Measurements from ENCODE around the gene FNIP1.
"Not testable (repeated sequence)": the region's sequence is repeated elsewhere in the genome, so short reads cannot be mapped to it uniquely, and the experiment has no call there.

FNIP1 gene

DNA sequence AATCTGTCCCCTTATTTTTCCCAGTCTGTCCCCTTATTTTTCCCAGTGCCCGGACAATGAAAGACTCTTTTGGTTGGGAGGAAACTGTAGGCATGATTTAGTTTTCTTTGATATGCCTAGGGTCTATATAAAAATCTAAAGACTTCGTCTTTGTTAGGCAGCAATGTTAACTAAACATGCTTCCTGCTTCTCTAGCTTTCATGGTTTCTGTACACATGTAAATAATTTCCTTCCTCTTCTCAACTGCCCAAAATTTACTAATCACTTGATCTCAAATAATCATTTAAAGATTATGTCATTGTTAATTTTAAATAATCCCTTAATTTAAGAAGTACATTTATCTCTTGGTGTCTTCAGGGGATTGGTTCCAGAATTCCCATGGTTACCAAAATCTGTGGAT, 114.0 kb downstream of the FNIP1 start:
- DNase-seq, result peak; percentile 3

DNA sequence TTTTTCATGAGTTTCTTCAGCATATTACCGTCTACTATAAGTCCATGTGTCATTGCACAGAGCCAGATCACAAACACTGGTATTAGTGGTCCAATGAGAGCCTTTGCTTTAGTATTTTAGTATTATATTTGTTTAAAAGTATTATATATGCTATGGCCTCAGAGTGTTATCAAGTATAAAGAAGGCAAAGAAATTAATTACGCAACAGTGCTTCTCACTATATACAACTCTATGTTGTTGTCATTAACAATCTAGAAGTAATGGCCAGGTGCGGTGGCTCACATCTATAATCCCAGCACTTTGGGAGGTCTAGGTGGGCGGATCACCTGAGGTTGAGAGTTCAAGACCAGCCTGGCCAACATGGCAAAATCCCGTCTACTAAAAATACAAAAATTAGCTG, 114.6 kb downstream of the FNIP1 start:
- no peak for DNase-seq

GRCh38 chr5:131679911-131680310, 116.9 kb downstream of the FNIP1 start:
- peak; percentile 59 for DNase-seq

- not testable (repeated sequence) for DNase-seq
Observed at GRCh38 chr5:131678273-131678672, 118.5 kb downstream of the FNIP1 start.

DNA sequence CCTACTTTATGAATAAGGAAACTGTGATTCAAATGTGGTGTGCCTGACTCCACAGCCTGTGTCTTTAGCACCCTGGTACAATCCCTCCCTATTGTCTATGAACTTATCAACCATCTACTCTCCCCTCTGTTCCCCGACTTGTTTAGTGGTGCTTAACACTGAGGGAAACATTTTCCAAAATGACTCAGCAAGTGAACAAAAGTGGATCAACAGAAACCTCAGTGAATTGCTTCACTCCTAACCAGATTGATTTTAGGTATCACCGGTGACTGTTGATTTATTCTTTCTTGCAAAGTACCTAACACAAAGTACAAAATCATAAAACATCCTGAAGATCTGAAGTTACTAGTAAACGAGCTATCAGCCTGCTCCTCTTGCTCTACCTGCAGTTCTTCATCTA, 119.7 kb downstream of the FNIP1 start:
- DNase-seq, result no peak

GRCh38 chr5:131672776-131673175, 124.0 kb downstream of the FNIP1 start:
- no peak for DNase-seq

DNA sequence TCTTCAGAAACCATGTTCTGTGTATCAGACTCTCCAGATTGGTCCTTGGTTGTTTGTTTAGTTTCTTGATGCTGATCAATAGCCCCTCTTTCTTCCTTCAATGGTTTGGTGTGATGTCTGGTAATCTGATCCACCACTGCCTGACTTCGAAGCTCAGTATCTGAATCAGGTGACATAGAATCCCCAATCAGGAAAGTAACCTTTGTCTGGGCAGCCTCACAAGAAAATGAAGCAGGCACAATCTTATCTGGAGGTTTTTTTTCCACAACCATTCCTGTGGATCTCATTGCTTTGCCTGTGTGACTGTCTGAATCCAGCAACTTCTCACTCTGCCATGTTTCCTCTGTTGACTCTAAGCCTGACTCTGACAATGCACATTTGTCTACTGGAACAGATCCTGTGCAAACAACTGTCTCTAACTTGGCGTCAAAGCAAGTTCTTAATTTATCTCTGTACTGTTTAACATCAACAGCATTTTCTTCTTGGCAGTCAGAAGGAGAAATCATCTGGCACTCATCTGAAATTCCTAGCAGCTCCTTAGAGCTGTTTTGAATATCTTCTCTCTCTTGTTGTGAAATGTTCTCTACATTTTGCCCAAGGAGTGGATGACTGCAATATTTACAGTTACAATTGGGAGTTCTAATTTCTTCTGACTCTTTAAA, 124.7 kb downstream of the FNIP1 start:
- DNase-seq, result no peak

DNA sequence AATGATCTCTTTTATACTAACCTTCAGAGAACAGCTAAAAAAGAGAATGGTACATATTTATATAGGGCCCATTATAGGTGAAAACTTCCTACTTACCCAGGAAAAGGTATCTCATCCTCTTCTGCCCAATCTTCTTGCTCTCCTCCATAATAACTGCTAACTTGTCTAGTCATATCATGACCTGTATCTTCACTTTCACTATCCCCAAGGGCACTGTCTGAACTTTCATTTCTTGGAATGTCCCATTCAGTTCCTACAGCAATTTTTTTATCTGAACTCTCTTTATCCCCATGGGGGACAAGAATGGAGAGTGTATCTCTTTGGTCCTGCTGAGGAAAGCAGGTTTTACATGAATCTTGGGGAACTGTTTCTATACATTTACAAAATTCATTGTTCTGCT, 125.4 kb downstream of the FNIP1 start:
- DNase-seq, result peak; percentile 30

DNA sequence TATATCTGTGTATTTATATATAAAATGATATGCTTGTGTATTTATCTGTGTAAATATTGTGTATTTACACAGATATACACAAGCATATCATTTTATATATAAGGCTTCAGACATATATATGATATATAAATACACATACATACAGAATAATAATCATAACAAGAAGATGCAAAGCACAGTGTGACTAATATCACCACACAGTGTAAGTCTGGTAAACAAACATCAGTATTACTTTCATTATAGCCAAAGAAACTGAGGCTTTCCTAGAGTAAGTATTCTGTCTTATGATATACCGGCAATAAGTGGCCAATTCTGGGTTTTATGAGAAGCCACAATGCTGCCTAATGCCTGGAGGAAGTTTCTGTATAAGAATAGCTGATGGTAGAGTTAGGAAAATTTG, 131.9 kb downstream of the FNIP1 start:
- DNase-seq, result no peak

GRCh38 chr5:131661933-131662332, 134.9 kb downstream of the FNIP1 start:
- DNase-seq, result no peak

DNA sequence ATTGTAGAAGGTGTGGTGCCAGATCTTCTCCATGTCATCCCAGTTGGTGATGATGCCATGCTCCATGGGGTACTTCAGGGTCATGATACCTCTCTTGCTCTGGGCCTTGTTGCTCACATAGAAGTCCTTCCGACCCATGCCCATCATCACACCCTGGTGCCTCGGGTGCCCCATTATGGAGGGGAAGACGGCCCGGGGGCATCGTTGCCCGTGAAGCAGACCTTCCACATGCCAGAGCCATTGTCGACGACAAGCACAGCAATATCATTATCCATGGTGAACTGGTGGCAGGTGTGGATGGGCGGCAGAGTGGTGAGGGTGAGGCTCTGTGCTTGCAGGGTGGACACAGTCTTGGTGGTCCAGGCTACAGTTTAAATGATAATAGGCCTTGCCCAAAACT, 137.0 kb downstream of the FNIP1 start:
- no peak for DNase-seq

- DNase-seq, result no peak
Observed at GRCh38 chr5:131659290-131659689, 137.5 kb downstream of the FNIP1 start.

DNA sequence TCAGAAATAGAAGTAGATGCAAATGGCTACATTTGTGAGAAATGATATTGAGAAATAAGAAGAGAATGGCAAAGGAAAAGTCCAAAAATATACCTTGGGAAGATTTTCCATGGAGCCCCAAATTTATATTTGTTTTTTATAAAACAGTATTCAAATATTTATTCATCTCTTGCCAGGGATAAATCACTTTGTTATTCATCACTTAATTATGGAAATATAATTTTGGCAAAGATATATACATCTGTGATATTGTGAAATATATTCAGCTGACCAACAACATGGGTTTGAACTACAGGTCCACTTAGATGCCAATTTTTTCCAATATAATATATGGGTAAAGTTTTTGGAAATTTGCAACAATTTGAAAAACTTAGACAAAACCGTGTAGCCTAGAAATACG, 142.0 kb downstream of the FNIP1 start:
- DNase-seq, result no peak

DNA sequence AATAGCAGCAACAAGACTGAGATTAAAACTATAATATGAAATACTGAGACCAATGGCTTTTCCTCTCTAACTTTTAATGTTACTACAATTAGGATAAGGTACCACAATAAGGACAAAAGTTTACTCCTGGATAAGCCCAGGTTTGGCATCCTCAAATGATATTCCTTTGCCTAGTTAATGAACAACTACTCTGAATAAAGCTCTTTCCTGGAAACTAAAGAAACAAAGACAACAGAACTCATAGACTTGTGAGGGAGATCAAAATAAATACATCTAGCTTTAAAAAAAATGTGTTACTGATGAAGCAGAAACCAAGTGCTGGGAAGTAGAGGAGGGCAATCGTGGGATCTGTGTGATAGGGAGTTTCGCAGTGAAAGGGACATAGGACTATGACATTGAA, 142.5 kb downstream of the FNIP1 start:
- DNase-seq, result no peak

- DNase-seq, result no peak
Observed at GRCh38 chr5:131649161-131649560, 147.7 kb downstream of the FNIP1 start.

GRCh38 chr5:131647048-131647769, 149.6 kb downstream of the FNIP1 start:
- peak; percentile 15 for DNase-seq

- peak; percentile 20 for DNase-seq
Observed at GRCh38 chr5:131644822-131645221, 152.0 kb downstream of the FNIP1 start.

GRCh38 chr5:131644370-131644769, 152.4 kb downstream of the FNIP1 start:
- no peak for DNase-seq

DNA sequence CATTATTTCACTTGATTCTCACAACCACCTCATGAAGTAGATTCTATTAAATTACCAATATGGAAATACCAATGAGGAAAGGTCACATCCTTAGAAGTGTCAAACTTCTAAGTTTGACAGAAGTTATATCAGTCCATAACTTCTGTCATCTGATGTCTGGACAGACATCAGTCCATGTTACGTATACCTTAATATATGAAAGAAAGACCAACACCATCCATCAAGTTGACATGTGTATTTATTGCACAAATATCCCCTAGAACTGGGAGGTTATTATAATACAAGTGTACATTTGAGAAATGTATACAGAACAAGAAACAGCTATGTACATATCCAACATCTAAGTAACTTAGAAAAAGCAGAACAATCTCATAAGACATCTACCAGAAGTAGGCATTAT, 155.3 kb downstream of the FNIP1 start:
- DNase-seq, result no peak

DNA sequence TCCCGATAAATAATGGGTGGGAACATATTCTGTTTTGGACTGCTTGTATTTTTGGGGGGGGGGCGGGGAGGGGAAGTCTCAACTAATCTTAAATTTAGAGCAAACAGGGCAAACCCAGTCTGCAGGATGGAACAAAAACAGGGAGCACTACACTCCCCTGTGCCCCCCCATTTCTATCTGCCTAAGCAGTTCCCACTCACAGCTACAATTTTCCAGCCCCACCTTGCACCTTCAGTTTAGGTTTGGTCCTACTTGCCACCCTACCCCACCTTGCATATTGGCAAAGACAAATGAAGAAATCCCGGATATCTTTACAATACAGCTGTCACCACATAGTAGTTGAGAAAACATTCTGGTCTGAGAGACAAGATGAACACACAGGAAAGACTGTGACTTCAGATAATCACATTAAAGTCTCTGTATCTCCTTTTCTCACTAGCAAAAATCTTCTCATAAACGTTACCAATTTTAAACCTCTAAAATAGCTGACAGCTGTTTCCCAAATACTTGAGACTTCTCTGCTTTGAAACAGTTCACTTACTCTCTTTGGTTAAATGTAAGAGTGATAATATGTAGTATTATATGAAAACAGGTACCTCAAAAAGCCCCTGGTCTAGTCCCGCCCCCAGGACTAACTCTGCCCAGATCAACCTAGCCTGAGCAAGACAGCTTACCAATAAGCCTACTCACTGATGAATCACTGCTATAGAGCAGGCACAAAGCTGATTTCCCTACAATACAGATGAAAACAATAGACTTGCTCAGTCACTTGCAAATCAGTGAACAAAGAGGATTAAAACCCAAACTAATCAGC, 156.6 kb downstream of the FNIP1 start:
- DNase-seq, result no peak

GRCh38 chr5:131639148-131639547, 157.7 kb downstream of the FNIP1 start:
- no peak for DNase-seq

DNA sequence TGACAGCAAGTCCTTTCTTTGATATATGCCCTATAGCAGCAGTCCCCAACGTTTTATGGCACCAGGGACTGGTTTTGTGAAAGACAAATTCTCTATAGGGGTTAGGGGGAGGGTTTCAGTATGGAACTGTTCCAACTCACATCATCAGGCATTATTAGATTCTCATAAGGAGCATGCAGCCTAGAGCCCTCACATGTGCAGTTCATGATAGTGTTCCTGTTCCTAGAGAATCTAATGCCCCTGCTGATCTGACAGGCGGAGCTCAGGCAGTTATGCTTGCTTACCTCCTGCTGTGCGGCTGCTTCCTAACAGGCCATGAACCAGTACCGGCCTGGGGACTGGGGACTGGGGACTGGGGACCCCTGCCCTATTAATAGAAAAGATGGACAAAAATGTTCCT, 159.1 kb downstream of the FNIP1 start:
- no peak for DNase-seq

DNA sequence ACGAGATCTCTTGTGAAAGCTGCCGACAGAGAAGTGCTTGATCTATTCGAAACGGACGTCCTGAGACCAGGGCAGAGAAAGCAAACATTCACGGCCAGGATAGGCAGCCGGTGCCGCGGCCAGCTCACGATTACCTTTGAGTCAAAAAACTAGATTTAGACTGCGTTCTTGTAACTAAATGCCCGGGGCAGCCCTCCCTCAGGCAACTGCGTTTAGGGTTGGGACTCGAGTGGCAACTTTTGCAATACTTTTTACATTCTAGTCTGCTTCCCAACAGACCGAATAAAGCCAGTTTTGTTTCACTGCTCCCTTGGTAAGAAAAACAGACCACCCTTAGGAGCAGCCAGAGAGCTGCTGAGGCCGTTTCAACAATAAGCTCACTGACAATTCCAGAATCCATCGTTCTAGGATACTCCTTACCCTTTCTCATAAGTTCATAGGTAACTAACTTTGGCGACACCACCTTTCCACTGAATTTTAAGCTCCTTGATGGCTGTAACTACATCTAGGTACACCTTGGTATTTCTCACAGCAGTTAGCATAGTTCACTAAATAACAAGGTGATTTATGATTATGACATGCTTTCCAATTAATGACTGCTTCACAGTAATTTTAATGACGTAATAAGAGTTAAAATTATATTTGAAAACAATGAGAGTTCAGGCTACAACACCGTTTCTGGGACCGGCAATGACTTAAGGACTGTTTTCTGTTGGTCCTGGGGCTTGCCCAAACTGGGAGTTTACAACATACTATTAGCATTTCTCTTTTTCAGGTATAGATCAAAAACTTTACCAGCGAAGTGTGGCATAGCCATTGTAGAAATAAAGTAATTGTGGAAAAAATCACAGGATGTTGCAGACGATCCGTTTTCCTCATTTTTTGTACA, 160.9 kb downstream of the FNIP1 start:
- DNase-seq, result peak; percentile 38
